ENCODE measurements around the gene HSPB6. TPM values are rescaled to one million over a fixed set of nuclear protein-coding genes. Genes with fewer than 3 reads are reported as not detected.

HSPB6 gene
- total RNA-seq, 3 donors from 2014 or later: 3.9 to 122 (median 22.9) TPM

DNA sequence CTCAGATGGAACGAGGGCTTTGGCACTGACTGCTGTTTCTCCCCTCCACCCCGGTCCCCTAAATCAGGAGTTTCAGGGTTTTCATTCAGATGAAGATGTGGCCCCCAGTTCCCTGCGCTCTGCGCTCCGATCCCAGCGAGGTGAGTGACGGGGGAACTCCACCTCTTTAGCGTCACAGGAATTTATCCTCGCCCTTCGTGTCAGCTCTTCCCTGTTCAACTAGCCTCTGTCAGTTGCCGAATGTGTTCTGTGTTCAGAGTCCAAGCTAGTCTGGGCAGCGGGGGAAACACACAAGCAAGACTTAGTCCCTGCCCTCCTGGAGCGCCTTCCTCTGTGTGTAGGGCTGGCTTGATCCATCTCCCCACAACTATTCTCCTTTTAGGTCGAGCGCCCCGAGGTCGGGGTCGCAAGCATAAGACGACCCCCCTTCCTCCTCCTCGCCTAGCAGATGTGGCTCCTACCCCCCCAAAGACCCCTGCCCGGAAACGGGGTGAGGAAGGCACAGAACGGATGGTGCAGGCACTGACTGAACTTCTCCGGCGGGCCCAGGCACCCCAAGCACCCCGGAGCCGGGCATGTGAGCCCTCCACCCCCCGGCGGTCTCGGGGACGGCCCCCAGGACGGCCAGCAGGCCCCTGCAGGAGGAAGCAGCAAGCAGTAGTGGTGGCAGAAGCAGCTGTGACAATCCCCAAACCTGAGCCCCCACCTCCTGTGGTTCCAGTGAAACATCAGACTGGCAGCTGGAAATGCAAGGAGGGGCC lies 37.2 kb downstream of the HSPB6 start:
- no peak overlapping the region for H3K4me3 ChIP-seq
- intact Hi-C loops (cut with DNase I, micrococcal nuclease): no loop called here
- ATAC-seq (no peak), DNase-seq (no peak)
- TF ChIP-seq, protein P1, sequence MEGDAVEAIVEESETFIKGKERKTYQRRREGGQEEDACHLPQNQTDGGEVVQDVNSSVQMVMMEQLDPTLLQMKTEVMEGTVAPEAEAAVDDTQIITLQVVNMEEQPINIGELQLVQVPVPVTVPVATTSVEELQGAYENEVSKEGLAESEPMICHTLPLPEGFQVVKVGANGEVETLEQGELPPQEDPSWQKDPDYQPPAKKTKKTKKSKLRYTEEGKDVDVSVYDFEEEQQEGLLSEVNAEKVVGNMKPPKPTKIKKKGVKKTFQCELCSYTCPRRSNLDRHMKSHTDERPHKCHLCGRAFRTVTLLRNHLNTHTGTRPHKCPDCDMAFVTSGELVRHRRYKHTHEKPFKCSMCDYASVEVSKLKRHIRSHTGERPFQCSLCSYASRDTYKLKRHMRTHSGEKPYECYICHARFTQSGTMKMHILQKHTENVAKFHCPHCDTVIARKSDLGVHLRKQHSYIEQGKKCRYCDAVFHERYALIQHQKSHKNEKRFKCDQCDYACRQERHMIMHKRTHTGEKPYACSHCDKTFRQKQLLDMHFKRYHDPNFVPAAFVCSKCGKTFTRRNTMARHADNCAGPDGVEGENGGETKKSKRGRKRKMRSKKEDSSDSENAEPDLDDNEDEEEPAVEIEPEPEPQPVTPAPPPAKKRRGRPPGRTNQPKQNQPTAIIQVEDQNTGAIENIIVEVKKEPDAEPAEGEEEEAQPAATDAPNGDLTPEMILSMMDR (IDR thresholded peaks at IDR 0.05): no peak
- no peaks in the 10 kb centered on the region for H3K9me3 ChIP-seq
- H3K4me1 ChIP-seq (ENCODE audit: low read depth): peaks cover 21% of the 10 kb centered on the region
- peaks cover 15% of the 10 kb centered on the region for H3K36me3 ChIP-seq (ENCODE audit: low read depth)

DNA sequence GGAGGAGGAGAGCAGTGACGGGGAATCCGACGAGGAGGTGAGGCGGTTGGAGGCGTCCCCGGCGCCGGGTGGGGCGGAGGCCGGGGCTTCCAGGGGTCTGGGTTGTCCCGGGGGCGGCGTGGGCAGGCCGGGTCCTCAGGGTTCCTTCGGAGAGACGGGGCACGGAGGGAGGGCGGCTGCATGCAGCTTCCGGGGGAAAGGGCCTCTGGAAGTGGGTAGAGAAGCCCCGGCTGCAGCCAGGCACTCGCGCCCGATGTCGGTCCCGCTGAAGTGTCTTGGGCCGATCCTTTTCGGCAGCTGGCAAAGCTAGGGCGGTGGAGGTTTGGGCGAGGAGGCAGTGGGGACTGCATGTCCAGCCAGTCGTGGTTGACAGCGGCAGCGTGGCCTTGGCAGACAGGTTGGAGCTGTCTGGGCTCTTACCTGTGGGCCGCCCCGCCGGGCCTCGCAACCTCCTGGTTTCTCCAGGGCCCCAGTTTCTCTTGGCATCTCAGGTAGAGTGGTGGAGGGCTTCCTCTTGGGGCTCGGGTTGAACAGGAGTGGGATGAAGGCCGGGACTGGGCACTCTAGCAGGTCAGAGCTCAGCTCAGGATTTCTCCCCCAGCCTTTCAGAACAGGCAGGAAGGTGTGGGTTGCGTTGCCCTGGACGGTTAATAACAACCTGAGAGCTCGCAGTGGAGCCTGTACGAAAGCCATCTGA lies 38.3 kb downstream of the HSPB6 start:
- TF ChIP-seq, protein P1 (IDR thresholded peaks at IDR 0.05): no peak
- peak overlapping the region; percentile 85 for H3K4me3 ChIP-seq
- no peak for ATAC-seq
- H3K9me3 ChIP-seq: no peaks in the 10 kb centered on the region
- intact Hi-C loops (cut with DNase I, micrococcal nuclease): no loop called here
- DNase-seq: peak; percentile 42 to 78 (median 68)
- peaks cover 21% of the 10 kb centered on the region for H3K4me1 ChIP-seq (ENCODE audit: low read depth)
- peaks cover 7% of the 10 kb centered on the region for H3K36me3 ChIP-seq (ENCODE audit: low read depth)

DNA sequence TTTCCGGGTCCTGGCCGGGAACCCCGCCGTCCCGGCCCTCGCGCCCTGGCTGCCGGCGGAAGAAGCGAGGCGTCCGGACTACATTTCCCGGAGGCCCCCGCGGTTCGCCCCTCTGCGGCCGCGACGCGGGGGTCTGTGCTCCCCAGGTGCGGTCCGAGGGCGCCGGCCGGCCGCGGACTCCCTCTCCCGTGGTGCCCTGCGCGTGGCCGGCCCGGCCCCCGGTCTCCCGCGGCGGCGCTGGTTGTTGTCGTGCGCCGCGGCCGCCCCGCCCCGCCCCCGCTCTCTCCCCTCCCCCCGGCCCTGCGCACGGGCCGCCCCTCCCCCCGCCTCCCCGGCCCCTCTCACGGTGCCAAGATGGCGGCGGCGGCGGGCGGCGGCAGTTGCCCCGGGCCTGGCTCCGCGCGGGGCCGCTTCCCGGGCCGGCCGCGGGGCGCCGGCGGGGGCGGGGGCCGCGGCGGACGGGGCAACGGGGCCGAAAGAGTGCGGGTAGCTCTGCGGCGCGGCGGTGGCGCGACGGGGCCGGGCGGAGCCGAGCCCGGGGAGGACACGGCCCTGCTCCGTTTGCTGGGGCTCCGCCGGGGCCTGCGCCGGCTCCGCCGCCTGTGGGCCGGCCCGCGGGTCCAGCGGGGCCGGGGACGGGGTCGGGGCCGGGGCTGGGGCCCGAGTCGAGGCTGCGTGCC lies 39.0 kb downstream of the HSPB6 start, which contains the start of gene KMT2B:
Gene KMT2B (plus strand): TSS at position 339 of the 680 bp plus-strand sequence. CDS start 16 bp downstream, at position 355.
- intact Hi-C loops (cut with DNase I, micrococcal nuclease): no loop called here
- peaks cover 2% of the 10 kb centered on the region for H3K36me3 ChIP-seq (ENCODE audit: low read depth)
- TF ChIP-seq, protein P1 (IDR thresholded peaks at IDR 0.05): no peak
- peak in 1 of 3 donors; percentile 96 for DNase-seq
- H3K9me3 ChIP-seq: no peaks in the 10 kb centered on the region
- peak within 1 kb of the TSS; percentile 85 for H3K4me3 ChIP-seq
- H3K4me1 ChIP-seq (ENCODE audit: low read depth): peaks cover 21% of the 10 kb centered on the region
- ATAC-seq: peak; percentile 74

DNA sequence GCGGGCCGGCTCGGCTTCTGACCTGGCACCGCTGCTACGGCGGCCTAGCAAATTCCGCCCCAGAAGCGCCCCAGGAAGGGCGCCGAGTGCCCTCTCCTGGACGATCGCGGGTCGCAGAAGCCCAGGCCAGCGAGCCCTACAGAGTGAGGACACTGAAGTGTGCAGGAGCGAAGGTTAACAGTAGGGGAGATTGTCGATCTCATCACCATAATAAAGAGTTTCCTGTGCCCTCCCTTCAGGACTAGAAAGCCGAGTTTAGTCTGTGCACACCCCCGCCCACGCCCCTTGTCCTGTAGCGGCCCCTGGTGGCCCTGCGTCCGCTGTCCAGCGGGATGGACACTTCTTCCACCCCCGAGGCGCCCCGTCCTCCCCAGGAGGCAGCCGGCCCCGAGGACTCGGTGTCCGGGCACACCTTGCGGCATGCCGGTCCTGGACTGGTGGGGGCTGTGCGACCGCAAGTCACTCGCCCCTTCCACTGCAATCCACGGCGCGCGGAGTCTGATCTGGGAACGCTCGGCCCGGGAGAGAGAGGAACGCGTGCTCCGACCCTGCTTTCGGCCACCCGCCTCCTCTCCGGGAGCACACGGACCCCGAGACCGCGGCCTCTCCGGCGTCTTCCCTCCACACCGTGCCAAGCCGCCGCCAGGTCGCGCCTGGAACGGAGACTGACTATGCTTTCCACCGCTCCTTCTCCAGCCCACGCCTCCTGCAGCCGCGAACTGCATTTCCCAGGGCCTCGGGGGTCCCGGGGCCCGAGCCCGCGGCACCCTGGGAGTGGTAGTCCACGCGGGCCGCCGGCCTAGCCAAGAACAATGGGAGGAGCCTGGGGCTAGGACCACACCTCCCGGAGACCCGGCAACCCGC lies 39.8 kb downstream of the HSPB6 start:
- no peaks in the 10 kb centered on the region for H3K36me3 ChIP-seq (ENCODE audit: low read depth)
- H3K4me3 ChIP-seq: peak overlapping the region; percentile 85
- peaks cover 21% of the 10 kb centered on the region for H3K4me1 ChIP-seq (ENCODE audit: low read depth)
- no peaks in the 10 kb centered on the region for H3K9me3 ChIP-seq
- peak; percentile 89 for ATAC-seq
- DNase-seq: peak; percentile 93 to 98 (median 95)
- TF ChIP-seq, protein P1 (IDR thresholded peaks at IDR 0.05): peak; percentile 71
- intact Hi-C loops (cut with DNase I, micrococcal nuclease): no loop called here
